Stimulated activated CD4-positive, alpha-beta T cell treated with anti-CD3 and anti-CD28 coated beads, Interleukin-12 subunit alpha, Interleukin-12 subunit beta, amount 100 ng/mL, for 24 hours (primary cell): Measurements from ENCODE around the gene FOXP1.

Experiments used
- DNase-seq, 2 experiments: peaks; one replicate each; pipeline ENCODE4 v3.0.0-alpha.2; 2020; ENCODE audit warnings: low read depth in 2 of 2

Gene FOXP1

GRCh38 chr3:71127844-71128243, 455.7 kb downstream of the FOXP1 start:
- DNase-seq = no peak

GRCh38 chr3:71127052-71127831, 456.3 kb downstream of the FOXP1 start:
- no peak for DNase-seq

- DNase-seq = no peak
Observed at GRCh38 chr3:71125738-71126137, 457.8 kb downstream of the FOXP1 start.

- DNase-seq = no peak
Observed at GRCh38 chr3:71124048-71124447, 459.5 kb downstream of the FOXP1 start.

GRCh38 chr3:71122641-71123040, 460.9 kb downstream of the FOXP1 start:
- no peak for DNase-seq

- no peak for DNase-seq
Observed at GRCh38 chr3:71121429-71122167, 461.9 kb downstream of the FOXP1 start.

GRCh38 chr3:71120012-71120411, 463.5 kb downstream of the FOXP1 start:
- no peak for DNase-seq

- DNase-seq = no peak
Observed at GRCh38 chr3:71119171-71119570, 464.4 kb downstream of the FOXP1 start.

- DNase-seq = no peak
Observed at GRCh38 chr3:71118436-71118835, 465.1 kb downstream of the FOXP1 start.

- no peak for DNase-seq
Observed at GRCh38 chr3:71117572-71118247, 465.8 kb downstream of the FOXP1 start.

- no peak for DNase-seq
Observed at GRCh38 chr3:71114610-71115009, 468.9 kb downstream of the FOXP1 start.

GRCh38 chr3:71112576-71112975, 471.0 kb downstream of the FOXP1 start:
- no peak for DNase-seq

GRCh38 chr3:71111784-71112440, 471.6 kb downstream of the FOXP1 start:
- no peak for DNase-seq

GRCh38 chr3:71110385-71111222, 472.9 kb downstream of the FOXP1 start:
- DNase-seq = no peak

GRCh38 chr3:71109977-71110285, 473.6 kb downstream of the FOXP1 start:
- DNase-seq = no peak

- no peak for DNase-seq
Observed at GRCh38 chr3:71109241-71109976, 474.1 kb downstream of the FOXP1 start.

GRCh38 chr3:71107926-71108325, 475.6 kb downstream of the FOXP1 start:
- no peak for DNase-seq

GRCh38 chr3:71104976-71105375, 478.6 kb downstream of the FOXP1 start:
- DNase-seq = no peak

GRCh38 chr3:71104556-71104955, 479.0 kb downstream of the FOXP1 start:
- no peak for DNase-seq

GRCh38 chr3:71104121-71104541, 479.4 kb downstream of the FOXP1 start:
- DNase-seq = no peak
